ENCODE results near the gene SRPK1. TPM values are rescaled to one million over a fixed set of nuclear protein-coding genes. Genes with fewer than 3 reads are reported as not detected.

The SRPK1 gene
- total and polyA plus RNA-seq, 2 of the 13 experiments (the other 11 are each of a cell fraction or from before 2014, with no cell fraction given): 56.4 to 142 TPM

- TF ChIP-seq AHDC1 (CRISPR knock-in tag; IDR thresholded peaks at IDR 0.05; ENCODE audit: borderline replicate concordance) (no peak), AGO1 (IDR thresholded peaks at IDR 0.05; ENCODE audit: low read depth, low read length, poor library complexity, severe bottlenecking) (no peak)
Observed at GRCh38 chr6:35842381-35842780, 78.5 kb downstream of the SRPK1 start (continued).

GRCh38 chr6:35839019-35839418, 81.9 kb downstream of the SRPK1 start:
- CTCF ChIA-PET (ENCODE audit: low intra/inter-chr PET ratio, low total read pairs): no interaction called here
- POLR2A ChIA-PET: no interaction called here
- no peak for ATAC-seq

More at GRCh38 chr6:35839019-35839418, 81.9 kb downstream of the SRPK1 start:
- WGBS (ENCODE audit: low lambda C conversion rate): 80% methylated on average over 1 of the region's 1 CpG
- no peak for DNase-seq (ENCODE audit: low spot score)
- Histone ChIP-seq H3K27ac (ENCODE audit: extremely low read length, insufficient read depth, low read length) (no peak overlapping the region), H4K20me1 (ENCODE audit: insufficient read depth, low read length) (no peaks in the 10 kb centered on the region), H3K4me2 (ENCODE audit: low read depth, low read length) (no peak overlapping the region), H3K36me3 (replicated peaks in 1 of 2; ENCODE audit: control insufficient read depth in 1 of 2, insufficient read depth in 2 of 2, low read length in 2 of 2) (peaks cover 5 to 70% of the 10 kb centered on the region in 2 experiments), H3K9me3 (ENCODE audit: low read length) (no peaks in the 10 kb centered on the region), H2AFZ (ENCODE audit: low read length) (no peak overlapping the region), H3K79me2 (ENCODE audit: insufficient read depth, low read length) (no peaks in the 10 kb centered on the region), H3K4me1 (ENCODE audit: insufficient read depth, low read length) (peaks cover 13% of the 10 kb centered on the region), H3K9ac (ENCODE audit: insufficient read depth, low read depth, low read length) (no peak overlapping the region), H3K27me3 (ENCODE audit: control insufficient read depth in 1 of 2, insufficient read depth in 2 of 2, low read length in 2 of 2) (no peaks in the 10 kb centered on the region), H3K4me3 (replicated peaks in 1 of 3; ENCODE audit: insufficient read depth in 1 of 3, low read depth in 2 of 3, low read length in 3 of 3) (no peak overlapping the region)
- FAIRE-seq: no peak
- BruUV-seq (replicated peaks): no TSS peak
- in situ Hi-C loops (cut with HindIII; ENCODE audit: extremely low pct_ligation_motif_present, low pct_unique_long_range_greater_than_20kb) (no loop called here), intact Hi-C loops (cut with micrococcal nuclease; ENCODE audit: unreplicated experiment) (no loop called here)
- TF ChIP-seq BRCA1 (CRISPR knock-in tag; IDR thresholded peaks at IDR 0.05) (no peak), HMGXB3 (CRISPR knock-in tag; IDR thresholded peaks at IDR 0.05; ENCODE audit: borderline replicate concordance) (no peak), LCORL (IDR thresholded peaks at IDR 0.05) (peak; percentile 71; the same call in 1 of the 2 replicates), LCORL (CRISPR knock-in tag; IDR thresholded peaks at IDR 0.05) (no peak), ZNF770 (CRISPR knock-in tag; IDR thresholded peaks at IDR 0.05) (peak; percentile 38; the same call in 1 of the 2 replicates), ZSCAN22 (CRISPR knock-in tag; IDR thresholded peaks at IDR 0.05) (no peak), ZNF816 (CRISPR knock-in tag; IDR thresholded peaks at IDR 0.05; ENCODE audit: borderline replicate concordance) (no peak), MEIS2 (CRISPR knock-in tag; IDR thresholded peaks at IDR 0.05) (no peak)

All from HepG2 (cell line).